NCI-H510A (cell line): ENCODE measurements around the gene SLC27A1.
"Not testable (repeated sequence)": the region's sequence is repeated elsewhere in the genome, so short reads cannot be mapped to it uniquely, and the experiment has no call there.

ENCODE experiments used
- DNase-seq: peaks from one replicate; lab custom pipeline; 2025; lab: John Stamatoyannopoulos, UW

SLC27A1 gene

GRCh38 chr19:17456127-17456526, 14.2 kb upstream of the SLC27A1 start:
- DNase-seq, result no peak

GRCh38 chr19:17457616-17458015, 12.7 kb upstream of the SLC27A1 start:
- no peak for DNase-seq

- DNase-seq, result no peak
Measured at GRCh38 chr19:17458970-17459369, 11.4 kb upstream of the SLC27A1 start.

GRCh38 chr19:17460372-17461230, 9.7 kb upstream of the SLC27A1 start, which contains the start of gene NXNL1:
NXNL1 (minus strand) TSS chr19:17460926; CDS start chr19:17460869, 57 bp downstream.
- no peak for DNase-seq

GRCh38 chr19:17466487-17466850, 3.9 kb upstream of the SLC27A1 start:
- no peak for DNase-seq

- no peak for DNase-seq
Measured at GRCh38 chr19:17467471-17468301, 2.6 kb upstream of the SLC27A1 start.

GRCh38 chr19:17468302-17469091, 1.8 kb upstream of the SLC27A1 start:
- no peak for DNase-seq

- no peak for DNase-seq
Measured at GRCh38 chr19:17469092-17469480, 1.2 kb upstream of the SLC27A1 start.

GRCh38 chr19:17469481-17470067, 750 bp upstream of the SLC27A1 start:
- peak; percentile 93 for DNase-seq

- DNase-seq, result no peak
Measured at GRCh38 chr19:17471410-17472125, 1.2 kb downstream of the SLC27A1 start.

- DNase-seq, result no peak
Measured at GRCh38 chr19:17473041-17473440, 2.7 kb downstream of the SLC27A1 start.

- DNase-seq, result not testable (repeated sequence)
Measured at GRCh38 chr19:17475011-17475540, 4.8 kb downstream of the SLC27A1 start.

GRCh38 chr19:17475541-17476115, 5.3 kb downstream of the SLC27A1 start:
- DNase-seq, result no peak

GRCh38 chr19:17479325-17479791, 9.0 kb downstream of the SLC27A1 start:
- no peak for DNase-seq

GRCh38 chr19:17481986-17482385, 11.7 kb downstream of the SLC27A1 start:
- DNase-seq, result no peak

GRCh38 chr19:17482877-17483604, 12.7 kb downstream of the SLC27A1 start:
- no peak for DNase-seq

GRCh38 chr19:17483605-17484002, 13.3 kb downstream of the SLC27A1 start:
- DNase-seq, result no peak

GRCh38 chr19:17484520-17485185, 14.3 kb downstream of the SLC27A1 start:
- no peak for DNase-seq
